HEK293 (cell line): ENCODE data around the gene PKNOX2.

Source experiments
- ELK4 ChIP-seq: IDR thresholded peaks from 2 replicates; pipeline ENCODE4 v1.6.1; 2011; ENCODE audit warnings: mild to moderate bottlenecking, low read depth, low read length, borderline replicate concordance
- HOXA7 ChIP-seq: sonication (generic); formaldehyde crosslinking; IDR thresholded peaks from 2 replicates; pipeline ENCODE4 v1.8.1; 2022; ENCODE audit warnings: missing genetic modification reagents, borderline replicate concordance
- HOXD13 ChIP-seq: sonication (generic); formaldehyde crosslinking; IDR thresholded peaks from 2 replicates; pipeline ENCODE4 v1.8.0; 2022; ENCODE audit warnings: missing genetic modification reagents, borderline replicate concordance
- PBX3 ChIP-seq: sonication (generic); formaldehyde crosslinking; IDR thresholded peaks from 2 replicates; pipeline ENCODE4 v1.8.1; 2022; ENCODE audit warnings: mild to moderate bottlenecking, moderate library complexity, missing genetic modification reagents
- RBAK ChIP-seq: fragments of 450-650 bp; formaldehyde crosslinking; IDR thresholded peaks from 2 replicates; pipeline ENCODE4 v1.5.1; 2016; ENCODE audit warnings: missing biosample characterization, missing genetic modification characterization
- SCRT2 ChIP-seq: fragments of 450-650 bp; formaldehyde crosslinking; IDR thresholded peaks from 2 replicates; pipeline ENCODE4 v1.5.1; 2016; ENCODE audit warnings: missing biosample characterization, missing genetic modification characterization
- SP2 ChIP-seq: fragments of 450-650 bp; formaldehyde crosslinking; IDR thresholded peaks from 2 replicates; pipeline ENCODE4 v1.5.1; 2016; ENCODE audit warnings: missing biosample characterization, missing genetic modification characterization
- ZBTB1 ChIP-seq: fragments of 450-650 bp; formaldehyde crosslinking; IDR thresholded peaks from 2 replicates; pipeline ENCODE4 v1.5.1; 2016; ENCODE audit warnings: missing biosample characterization, missing genetic modification characterization
- ZBTB10 ChIP-seq: fragments of 450-650 bp; formaldehyde crosslinking; IDR thresholded peaks from 2 replicates; pipeline ENCODE4 v1.5.1; 2016; ENCODE audit warnings: missing biosample characterization, missing genetic modification characterization
- ZBTB17 ChIP-seq: fragments of 450-650 bp; formaldehyde crosslinking; IDR thresholded peaks from 2 replicates; pipeline ENCODE4 v1.5.1; 2016; ENCODE audit warnings: missing biosample characterization, missing genetic modification characterization
- ZBTB20 ChIP-seq: fragments of 450-650 bp; formaldehyde crosslinking; IDR thresholded peaks from 2 replicates; pipeline ENCODE4 v1.5.1; 2016; ENCODE audit warnings: missing biosample characterization, missing genetic modification characterization
- ZFP3 ChIP-seq: fragments of 450-650 bp; formaldehyde crosslinking; IDR thresholded peaks from 2 replicates; pipeline ENCODE4 v1.5.1; 2016; ENCODE audit warnings: low read depth, missing biosample characterization, missing genetic modification characterization
- ZIC2 ChIP-seq: fragments of 450-650 bp; formaldehyde crosslinking; IDR thresholded peaks from 2 replicates; pipeline ENCODE4 v1.5.1; 2016; ENCODE audit warnings: missing biosample characterization, missing genetic modification characterization
- ZNF114 ChIP-seq: fragments of 450-650 bp; formaldehyde crosslinking; IDR thresholded peaks from 2 replicates; pipeline ENCODE4 v1.5.0; 2017; ENCODE audit warnings: missing biosample characterization, missing genetic modification characterization
- ZNF211 ChIP-seq: fragments of 450-650 bp; formaldehyde crosslinking; IDR thresholded peaks from 2 replicates; pipeline ENCODE4 v1.5.1; 2016; ENCODE audit warnings: low read depth, missing biosample characterization, missing genetic modification characterization
- ZNF23 ChIP-seq: fragments of 450-650 bp; formaldehyde crosslinking; IDR thresholded peaks from 2 replicates; pipeline ENCODE4 v1.5.1; 2016; ENCODE audit warnings: missing biosample characterization, missing genetic modification characterization, borderline replicate concordance
- ZNF280C ChIP-seq: fragments of 450-650 bp; formaldehyde crosslinking; IDR thresholded peaks from 2 replicates; pipeline ENCODE4 v1.5.1; 2016; ENCODE audit warnings: missing biosample characterization, missing genetic modification characterization
- ZNF280D ChIP-seq: fragments of 450-650 bp; formaldehyde crosslinking; IDR thresholded peaks from 2 replicates; pipeline ENCODE4 v1.5.1; 2016; ENCODE audit warnings: missing biosample characterization, missing genetic modification characterization
- ZNF302 ChIP-seq: fragments of 450-650 bp; formaldehyde crosslinking; IDR thresholded peaks from 2 replicates; pipeline ENCODE4 v1.5.1; 2016; ENCODE audit warnings: missing biosample characterization, missing genetic modification characterization, low read depth
- ZNF311 ChIP-seq: fragments of 450-650 bp; formaldehyde crosslinking; IDR thresholded peaks from 2 replicates; pipeline ENCODE4 v1.5.1; 2017; ENCODE audit warnings: missing biosample characterization, missing genetic modification characterization, borderline replicate concordance
- ZNF341 ChIP-seq: fragments of 450-650 bp; formaldehyde crosslinking; IDR thresholded peaks from 2 replicates; pipeline ENCODE4; 2016; ENCODE audit warnings: low read depth, missing biosample characterization, missing genetic modification characterization
- ZNF426 ChIP-seq: fragments of 450-650 bp; formaldehyde crosslinking; IDR thresholded peaks from 2 replicates; pipeline ENCODE4 v1.5.1; 2017; ENCODE audit warnings: missing biosample characterization, missing genetic modification characterization, mild to moderate bottlenecking, inconsistent platforms, moderate library complexity
- ZNF544 ChIP-seq: fragments of 450-650 bp; formaldehyde crosslinking; IDR thresholded peaks from 2 replicates; pipeline ENCODE4 v1.5.0; 2017; ENCODE audit warnings: missing biosample characterization, missing genetic modification characterization
- ZNF624 ChIP-seq: fragments of 450-650 bp; formaldehyde crosslinking; IDR thresholded peaks from 2 replicates; pipeline ENCODE4 v1.5.1; 2017; ENCODE audit warnings: missing biosample characterization, missing genetic modification characterization
- ZNF629 ChIP-seq: fragments of 450-650 bp; formaldehyde crosslinking; IDR thresholded peaks from 2 replicates; pipeline ENCODE4 v1.5.1; 2017; ENCODE audit warnings: missing biosample characterization, missing genetic modification characterization
- ZNF701 ChIP-seq: fragments of 450-650 bp; formaldehyde crosslinking; IDR thresholded peaks from 2 replicates; pipeline ENCODE4 v1.5.1; 2016; ENCODE audit warnings: missing biosample characterization, missing genetic modification characterization
- ZNF768 ChIP-seq: fragments of 450-650 bp; formaldehyde crosslinking; IDR thresholded peaks from 2 replicates; pipeline ENCODE4 v1.5.1; 2018; ENCODE audit warnings: missing biosample characterization, mild to moderate bottlenecking, missing genetic modification characterization
- ZNF792 ChIP-seq: fragments of 450-650 bp; formaldehyde crosslinking; IDR thresholded peaks from 2 replicates; pipeline ENCODE4 v1.5.1; 2016; ENCODE audit warnings: missing biosample characterization, missing genetic modification characterization
- ZNF830 ChIP-seq: fragments of 450-650 bp; IDR thresholded peaks from 2 replicates; pipeline ENCODE4 v1.5.0; 2018; ENCODE audit warnings: missing biosample characterization, missing genetic modification characterization, low read depth, mild to moderate bottlenecking, moderate library complexity
- ZSCAN5A ChIP-seq: fragments of 450-650 bp; formaldehyde crosslinking; IDR thresholded peaks from 2 replicates; pipeline ENCODE4 v1.5.1; 2016; ENCODE audit warnings: missing biosample characterization, missing genetic modification characterization

Gene PKNOX2

GRCh38 chr11:125168918-125169456 is 4.4 kb downstream of the PKNOX2 start (continued):
- TF ChIP-seq ZBTB1 (tag by site-specific recombination) (no peak), ZNF114 (tag by site-specific recombination) (no peak), ZIC2 (tag by site-specific recombination) (no peak), ZNF624 (tag by site-specific recombination) (no peak), HOXD13 (CRISPR knock-in tag) (no peak), SP2 (tag by site-specific recombination) (no peak), ZNF629 (peak; percentile 94), ZNF23 (tag by site-specific recombination) (no peak), ZNF544 (tag by site-specific recombination) (no peak), PBX3 (CRISPR knock-in tag) (no peak), ZBTB17 (tag by site-specific recombination) (peak; percentile 71), ZSCAN5A (no peak), ELK4 (no peak), RBAK (tag by site-specific recombination) (no peak), ZNF280D (tag by site-specific recombination) (no peak), ZNF701 (tag by site-specific recombination) (no peak), ZNF211 (tag by site-specific recombination) (no peak), ZNF280C (tag by site-specific recombination) (no peak), ZNF792 (no peak), ZBTB10 (no peak), HOXA7 (no peak), ZFP3 (no peak), ZNF341 (tag by site-specific recombination) (peak; percentile 31; the same call in 1 of the 2 replicates), ZBTB20 (tag by site-specific recombination) (no peak), ZNF768 (tag by site-specific recombination) (no peak), ZNF302 (tag by site-specific recombination) (no peak), ZNF830 (tag by site-specific recombination) (no peak), ZNF426 (tag by site-specific recombination) (no peak), SCRT2 (tag by site-specific recombination) (no peak), ZNF311 (tag by site-specific recombination) (no peak)
